Skeletal muscle tissue (tissue), 4 donors: ENCODE measurements around the gene FBXO22. TPM values are rescaled to one million over a fixed set of nuclear protein-coding genes. Genes with fewer than 3 reads are reported as not detected.
"Not testable (repeated sequence)": the region's sequence is repeated elsewhere in the genome, so short reads cannot be mapped to it uniquely, and the experiment has no call there.

ENCODE experiments used
- H3K27ac ChIP-seq: one replicate; pipeline ENCODE4 v1.7.0; 2013; ENCODE audit warnings: mild to moderate bottlenecking, low read depth, low read length, inconsistent platforms
- H3K27me3 ChIP-seq, 3 donors: one replicate each; pipeline ENCODE4 v1.7.0; 2013; ENCODE audit warnings: low read length in 3 of 3; ENCODE audit not compliant: control insufficient read depth in 3 of 3, insufficient read depth in 3 of 3
- H3K36me3 ChIP-seq, 3 donors: one replicate each; pipeline ENCODE4 v1.7.0; 2013; ENCODE audit warnings: low read length in 3 of 3; ENCODE audit not compliant: control insufficient read depth in 3 of 3, insufficient read depth in 3 of 3
- H3K4me1 ChIP-seq, 3 donors: one replicate each; pipeline ENCODE4 v1.7.0; 2013; ENCODE audit warnings: low read length in 3 of 3, mild to moderate bottlenecking in 3 of 3; ENCODE audit not compliant: control insufficient read depth in 3 of 3, insufficient read depth in 3 of 3
- H3K4me3 ChIP-seq, 3 donors: one replicate each; pipeline ENCODE4 v1.7.0; 2013; ENCODE audit warnings: low read length in 3 of 3
- H3K9ac ChIP-seq, 3 donors: one replicate each; pipeline ENCODE4 v1.7.0; 2013; ENCODE audit warnings: low read length in 3 of 3, mild to moderate bottlenecking in 3 of 3, moderate library complexity in 2 of 3, low read depth in 1 of 3
- H3K9me3 ChIP-seq, 3 donors: one replicate each; pipeline ENCODE4 v1.7.0; 2013; ENCODE audit warnings: low read length in 3 of 3; ENCODE audit not compliant: control insufficient read depth in 3 of 3
- total RNA-seq: library from RNA; depleted of rRNA; stranded (reverse); fragments of >200 nt; gene quantifications from one replicate; pipeline ENCODE4 v1.2.3, GENCODE V29; 2014
- donor health status: Osteomylitis.

Gene FBXO22
- total RNA-seq, 1 donor from 2014 or later = 9.9 TPM

- H3K4me3 ChIP-seq = no peak overlapping the region
- no peaks in the 10 kb centered on the region for H3K27me3 ChIP-seq
- H3K4me1 ChIP-seq = no peaks in the 10 kb centered on the region
- no peak overlapping the region for H3K9ac ChIP-seq
- H3K27ac ChIP-seq = no peak overlapping the region
- peaks cover 7 to 12% (median 9%) of the 10 kb centered on the region in 3 donors for H3K36me3 ChIP-seq
- no peaks in the 10 kb centered on the region for H3K9me3 ChIP-seq
Observed at GRCh38 chr15:75869446-75869845, 34.2 kb upstream of the FBXO22 start.

GRCh38 chr15:75871589-75871988 lies 32.1 kb upstream of the FBXO22 start:
- not testable (repeated sequence) for H3K9me3 ChIP-seq

GRCh38 chr15:75872403-75872990 lies 31.2 kb upstream of the FBXO22 start:
- Histone ChIP-seq H3K27ac (no peak overlapping the region), H3K36me3 (peaks cover 9 to 15% (median 12%) of the 10 kb centered on the region in 3 donors), H3K9me3 (no peaks in the 10 kb centered on the region), H3K4me1 (no peaks in the 10 kb centered on the region), H3K27me3 (no peaks in the 10 kb centered on the region), H3K9ac (no peak overlapping the region), H3K4me3 (no peak overlapping the region)

More at GRCh38 chr15:75871589-75871988, 32.1 kb upstream of the FBXO22 start:
- H3K27me3 ChIP-seq, H3K27ac ChIP-seq, H3K4me1 ChIP-seq, H3K4me3 ChIP-seq, H3K9ac ChIP-seq: not testable (repeated sequence)
- H3K36me3 ChIP-seq = peaks cover 9 to 15% (median 12%) of the 10 kb centered on the region in 3 donors

- no peak overlapping the region for H3K9ac ChIP-seq
- no peaks in the 10 kb centered on the region for H3K4me1 ChIP-seq
- peaks cover 3 to 6% (median 4%) of the 10 kb centered on the region in 3 donors for H3K36me3 ChIP-seq
- H3K27me3 ChIP-seq = no peaks in the 10 kb centered on the region
- H3K9me3 ChIP-seq = no peaks in the 10 kb centered on the region
- no peak overlapping the region for H3K4me3 ChIP-seq
- no peak overlapping the region for H3K27ac ChIP-seq
Observed at GRCh38 chr15:75884041-75884440, 19.6 kb upstream of the FBXO22 start.

GRCh38 chr15:75887178-75887577 lies 16.5 kb upstream of the FBXO22 start:
- Histone ChIP-seq H3K4me1 (peaks cover 0 to 4% (median 3%) of the 10 kb centered on the region in 3 donors), H3K27ac (no peak overlapping the region), H3K9me3 (no peaks in the 10 kb centered on the region), H3K36me3 (peaks cover 0 to 4% (median 4%) of the 10 kb centered on the region in 3 donors), H3K4me3 (no peak overlapping the region), H3K9ac (no peak overlapping the region), H3K27me3 (no peaks in the 10 kb centered on the region)

- Histone ChIP-seq H3K4me1 (peaks cover 0 to 4% (median 3%) of the 10 kb centered on the region in 3 donors), H3K36me3 (peaks cover 0 to 4% (median 2%) of the 10 kb centered on the region in 3 donors), H3K4me3 (no peak overlapping the region), H3K9me3 (no peaks in the 10 kb centered on the region), H3K27me3 (no peaks in the 10 kb centered on the region), H3K9ac (no peak overlapping the region), H3K27ac (peak overlapping the region; percentile 54)
Observed at GRCh38 chr15:75891895-75892294, 11.8 kb upstream of the FBXO22 start.

GRCh38 chr15:75895731-75896130 lies 7.9 kb upstream of the FBXO22 start:
- no peaks in the 10 kb centered on the region for H3K27me3 ChIP-seq
- peaks cover 0 to 13% (median 0%) of the 10 kb centered on the region in 3 donors for H3K36me3 ChIP-seq

GRCh38 chr15:75900577-75900976 lies 3.1 kb upstream of the FBXO22 start:
- H3K4me3 ChIP-seq = no peak overlapping the region
- H3K9me3 ChIP-seq = no peaks in the 10 kb centered on the region
- H3K27ac ChIP-seq = no peak overlapping the region
- no peaks in the 10 kb centered on the region for H3K27me3 ChIP-seq
- H3K9ac ChIP-seq = no peak overlapping the region
- peaks cover 0 to 12% (median 0%) of the 10 kb centered on the region in 3 donors for H3K36me3 ChIP-seq
- H3K4me1 ChIP-seq = peaks cover 4 to 27% (median 5%) of the 10 kb centered on the region in 3 donors

More at GRCh38 chr15:75895731-75896130, 7.9 kb upstream of the FBXO22 start:
- Histone ChIP-seq H3K4me3 (no peak overlapping the region), H3K27ac (no peak overlapping the region), H3K4me1 (peaks cover 0 to 4% (median 3%) of the 10 kb centered on the region in 3 donors), H3K9me3 (no peaks in the 10 kb centered on the region), H3K9ac (no peak overlapping the region)

GRCh38 chr15:75902129-75902557 lies 1.5 kb upstream of the FBXO22 start:
- Histone ChIP-seq H3K4me3 (no peak overlapping the region), H3K36me3 (peaks cover 0 to 14% (median 4%) of the 10 kb centered on the region in 3 donors), H3K9me3 (no peaks in the 10 kb centered on the region), H3K27ac (peak overlapping the region; percentile 19), H3K27me3 (no peaks in the 10 kb centered on the region), H3K4me1 (peaks cover 4 to 29% (median 5%) of the 10 kb centered on the region in 3 donors), H3K9ac (no peak overlapping the region)

GRCh38 chr15:75905231-75905630 lies 1.6 kb downstream of the FBXO22 start:
- H3K4me3 ChIP-seq = no peak overlapping the region
- peaks cover 0 to 5% (median 4%) of the 10 kb centered on the region in 3 donors for H3K36me3 ChIP-seq
- no peaks in the 10 kb centered on the region for H3K9me3 ChIP-seq

More at GRCh38 chr15:75905231-75905630, 1.6 kb downstream of the FBXO22 start:
- no peaks in the 10 kb centered on the region for H3K27me3 ChIP-seq
- no peak overlapping the region for H3K27ac ChIP-seq
- no peak overlapping the region for H3K9ac ChIP-seq
- H3K4me1 ChIP-seq = peaks cover 4 to 29% (median 5%) of the 10 kb centered on the region in 3 donors
